BLaER1 treated with 17β-estradiol and CSF1 and Interleukin-3, amounts not matched to agents 10 nM and 100 nM (cell line): Measurements from ENCODE around the gene SCN10A.

ENCODE experiments used
- H3K27ac ChIP-seq, 11 experiments: shearing (Covaris generic); formaldehyde crosslinking; 2 replicates each; pipeline ENCODE4 v1.8.1; 2022
- H3K27me3 ChIP-seq, 11 experiments: shearing (Covaris generic); formaldehyde crosslinking; 2 replicates each; pipeline ENCODE4 v1.8.1; 2022
- H3K36me3 ChIP-seq, 11 experiments: shearing (Covaris generic); formaldehyde crosslinking; 2 replicates each; pipeline ENCODE4 v1.8.1; 2022
- H3K4me1 ChIP-seq, 10 experiments: shearing (Covaris generic); formaldehyde crosslinking; 2 replicates each; pipeline ENCODE4 v1.8.1; 2022
- H3K4me2 ChIP-seq, 11 experiments: shearing (Covaris generic); formaldehyde crosslinking; 2 replicates each; pipeline ENCODE4 v1.8.1; 2022
- H3K4me3 ChIP-seq, 10 experiments: shearing (Covaris generic); formaldehyde crosslinking; 2 replicates each; pipeline ENCODE4 v1.8.1; 2022
- H3K9ac ChIP-seq, 11 experiments: shearing (Covaris generic); formaldehyde crosslinking; 2 replicates each; pipeline ENCODE4 v1.8.1; 2022
- H3K9me3 ChIP-seq, 11 experiments: shearing (Covaris generic); formaldehyde crosslinking; replicated peaks in 1 of 11; 2 replicates each; pipeline ENCODE4 v1.8.1; 2022
- H4K20me1 ChIP-seq, 11 experiments: shearing (Covaris generic); formaldehyde crosslinking; 2 replicates each; pipeline ENCODE4 v1.8.1; 2022
- Cebpa-rat ChIP-seq, 11 experiments: shearing (Covaris generic); IDR thresholded peaks; 2 replicates each; pipeline ENCODE4 v1.8.1; 2022

SCN10A gene

DNA sequence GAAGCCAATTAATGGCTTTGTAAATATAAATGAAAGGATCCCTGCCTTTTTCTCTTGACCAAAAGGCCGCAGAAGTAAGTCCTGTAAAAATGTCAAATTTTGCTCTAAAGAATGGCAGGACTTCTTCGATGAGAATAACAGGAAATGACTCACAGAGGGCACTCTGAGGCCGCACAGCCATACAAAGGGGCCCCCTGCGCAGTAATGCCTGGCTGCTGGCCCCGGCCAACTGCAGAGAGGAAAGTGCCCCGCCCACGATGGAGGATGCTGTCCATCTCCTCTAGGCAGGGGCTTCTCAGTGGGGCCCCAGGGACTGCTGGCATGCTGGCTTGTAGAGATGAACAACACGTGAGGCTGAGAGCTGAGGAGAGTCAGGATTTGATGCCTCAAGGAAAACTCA lies 18.1 kb upstream of the SCN10A start:
- H3K9me3 ChIP-seq = no peaks in the 10 kb centered on the region
- H3K27me3 ChIP-seq = no peaks in the 10 kb centered on the region
- H3K9ac ChIP-seq = peak overlapping the region in 1 of 11 experiments; percentile 45; a peak in 2 of 22 replicates
- TF ChIP-seq Cebpa-rat (IDR thresholded peaks at IDR 0.05) = no peak
- no peak overlapping the region for H3K4me3 ChIP-seq
- H4K20me1 ChIP-seq = no peaks in the 10 kb centered on the region
- H3K36me3 ChIP-seq = no peaks in the 10 kb centered on the region
- H3K4me1 ChIP-seq = peaks cover 7 to 31% (median 17%) of the 10 kb centered on the region in 10 experiments
- H3K27ac ChIP-seq = peak overlapping the region in 5 of 11 experiments; percentile 7 to 70 (median 43); a peak in 6 of 22 replicates
- peak overlapping the region; percentile 6 to 83 (median 51); a peak in 17 of 22 replicates for H3K4me2 ChIP-seq

DNA sequence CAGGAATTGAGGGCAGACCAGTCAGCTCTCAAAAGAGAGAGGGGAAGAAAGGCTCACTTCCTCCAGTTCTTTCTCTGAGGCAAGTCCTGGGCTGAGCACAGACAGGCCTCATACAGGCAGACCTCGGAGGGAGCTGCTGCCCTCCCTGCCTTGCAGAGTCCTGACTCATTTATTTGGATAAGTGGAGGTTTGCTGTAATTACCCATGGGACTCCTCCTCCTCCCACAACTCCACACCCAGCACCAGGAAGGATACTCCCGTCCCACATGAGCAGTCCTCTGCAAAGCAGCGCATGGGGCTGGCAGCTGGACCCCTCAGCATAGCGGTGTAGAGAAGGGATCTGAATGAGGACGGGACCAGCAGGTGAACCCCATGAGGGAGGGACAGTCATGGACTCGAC lies 13.4 kb upstream of the SCN10A start:
- Histone ChIP-seq H3K9me3 (no peaks in the 10 kb centered on the region), H3K4me1 (peaks cover 12 to 22% (median 19%) of the 10 kb centered on the region in 10 experiments), H3K4me2 (peak overlapping the region; percentile 29 to 64 (median 47)), H3K36me3 (no peaks in the 10 kb centered on the region), H3K9ac (peak overlapping the region in 1 of 11 experiments; percentile 12; a peak in 1 of 22 replicates), H3K27ac (peak overlapping the region in 1 of 11 experiments; percentile 15; a peak in 2 of 22 replicates), H3K4me3 (no peak overlapping the region), H4K20me1 (no peaks in the 10 kb centered on the region), H3K27me3 (no peaks in the 10 kb centered on the region)
- no peak for TF ChIP-seq Cebpa-rat (IDR thresholded peaks at IDR 0.05)

DNA sequence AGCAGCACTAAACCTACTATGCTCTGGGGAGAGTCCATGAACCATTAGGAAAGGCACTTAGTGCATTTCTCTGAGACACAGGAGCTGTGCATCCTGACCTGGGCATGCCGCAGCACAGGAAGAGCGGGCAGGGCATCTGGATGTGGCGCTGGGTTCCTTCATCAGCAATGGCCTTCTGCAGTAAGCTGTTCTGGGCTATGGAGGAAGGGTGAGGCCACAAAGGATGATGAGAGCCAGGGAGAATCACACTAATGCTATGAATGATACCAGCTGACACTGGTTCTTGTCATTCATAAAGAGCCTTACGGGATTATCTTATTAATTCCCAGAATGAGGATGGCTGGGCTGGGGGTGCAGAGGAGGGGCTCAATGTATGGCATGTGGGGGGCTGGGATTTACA lies 12.7 kb upstream of the SCN10A start:
- H3K36me3 ChIP-seq = no peaks in the 10 kb centered on the region
- no peak overlapping the region for H3K4me3 ChIP-seq
- H3K4me2 ChIP-seq = peak overlapping the region in 10 of 11 experiments; percentile 29 to 54 (median 44); a peak in 16 of 22 replicates
- no peaks in the 10 kb centered on the region for H3K9me3 ChIP-seq
- H3K4me1 ChIP-seq = peaks cover 14 to 23% (median 20%) of the 10 kb centered on the region in 10 experiments
- TF ChIP-seq Cebpa-rat (IDR thresholded peaks at IDR 0.05) = no peak
- peak overlapping the region in 1 of 11 experiments; percentile 15; a peak in 2 of 22 replicates for H3K27ac ChIP-seq
- no peaks in the 10 kb centered on the region for H3K27me3 ChIP-seq
- H3K9ac ChIP-seq = no peak overlapping the region
- no peaks in the 10 kb centered on the region for H4K20me1 ChIP-seq

DNA sequence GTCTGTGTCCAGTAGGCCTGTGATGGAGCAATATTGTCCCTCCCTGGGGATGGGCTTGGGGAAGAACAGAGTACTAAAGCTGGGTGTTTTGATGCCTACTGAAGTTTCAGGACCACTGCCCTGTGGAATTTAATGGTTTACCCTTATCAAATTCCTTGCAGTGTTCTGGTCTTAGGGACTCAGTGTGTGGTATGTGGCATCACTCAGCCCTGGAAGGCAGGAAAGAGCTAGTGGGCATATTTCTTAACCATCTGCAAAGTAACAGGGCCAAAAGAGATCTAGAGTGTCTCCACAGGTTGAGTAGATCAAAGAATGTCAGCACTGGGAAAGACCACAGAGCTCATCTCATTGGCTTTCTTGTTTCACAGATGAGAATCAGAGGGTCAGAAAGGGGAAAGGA lies 11.8 kb upstream of the SCN10A start:
- H3K4me2 ChIP-seq = no peak overlapping the region
- no peak overlapping the region for H3K27ac ChIP-seq
- no peaks in the 10 kb centered on the region for H3K9me3 ChIP-seq
- H4K20me1 ChIP-seq = no peaks in the 10 kb centered on the region
- H3K27me3 ChIP-seq = no peaks in the 10 kb centered on the region
- no peak overlapping the region for H3K4me3 ChIP-seq
- no peak for TF ChIP-seq Cebpa-rat (IDR thresholded peaks at IDR 0.05)
- H3K4me1 ChIP-seq = peaks cover 16 to 29% (median 26%) of the 10 kb centered on the region in 10 experiments
- no peaks in the 10 kb centered on the region for H3K36me3 ChIP-seq
- no peak overlapping the region for H3K9ac ChIP-seq

DNA sequence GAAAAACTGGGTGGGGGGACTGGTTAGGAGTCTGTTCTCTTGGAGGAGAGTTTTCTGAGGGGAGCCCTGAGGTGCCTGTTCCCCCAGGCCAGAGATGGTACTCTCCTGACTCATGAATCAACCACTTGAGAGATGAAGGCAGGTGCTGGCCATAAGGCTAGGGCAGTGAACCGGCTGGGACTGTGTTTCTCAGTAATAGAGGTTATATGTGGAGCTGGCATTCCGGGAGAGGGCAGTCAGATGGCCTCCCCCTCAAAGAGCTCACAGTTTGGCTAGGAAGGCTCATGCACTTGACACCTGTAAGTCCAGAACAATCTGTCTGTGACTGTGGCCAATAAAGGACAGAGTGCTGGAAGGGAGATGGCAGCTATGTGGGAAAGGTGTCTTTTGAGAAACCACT lies 10.0 kb upstream of the SCN10A start:
- H3K4me3 ChIP-seq = no peak overlapping the region
- H3K4me1 ChIP-seq = peaks cover 16 to 29% (median 26%) of the 10 kb centered on the region in 10 experiments
- no peaks in the 10 kb centered on the region for H4K20me1 ChIP-seq
- no peak overlapping the region for H3K27ac ChIP-seq
- H3K4me2 ChIP-seq = no peak overlapping the region
- H3K9ac ChIP-seq = no peak overlapping the region
- no peaks in the 10 kb centered on the region for H3K9me3 ChIP-seq
- TF ChIP-seq Cebpa-rat (IDR thresholded peaks at IDR 0.05) = no peak
- H3K36me3 ChIP-seq = no peaks in the 10 kb centered on the region
- H3K27me3 ChIP-seq = no peaks in the 10 kb centered on the region

DNA sequence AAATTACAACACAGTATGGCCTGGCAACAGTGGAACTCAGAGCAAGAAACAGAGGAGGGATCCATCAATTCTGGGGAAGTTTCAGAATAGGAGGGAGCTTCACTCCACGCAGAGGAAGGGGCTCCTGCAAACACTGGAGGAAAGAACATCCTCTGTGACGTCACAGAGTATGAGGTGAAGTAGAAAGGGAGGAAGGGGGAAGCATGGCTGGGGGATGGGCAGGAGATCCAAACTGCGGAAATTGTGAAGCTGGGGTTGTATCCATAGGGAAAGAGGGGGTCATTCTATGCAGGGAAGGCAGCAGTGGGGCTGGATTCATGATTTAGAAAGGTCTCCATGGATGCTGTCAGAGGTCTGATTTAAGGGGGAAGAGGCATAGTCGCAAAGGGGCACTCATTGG lies 8.3 kb upstream of the SCN10A start:
- no peaks in the 10 kb centered on the region for H4K20me1 ChIP-seq
- H3K9ac ChIP-seq = no peak overlapping the region
- H3K4me1 ChIP-seq = peaks cover 11 to 23% (median 20%) of the 10 kb centered on the region in 10 experiments
- H3K4me3 ChIP-seq = no peak overlapping the region; a peak in 1 of 20 replicates
- no peaks in the 10 kb centered on the region for H3K36me3 ChIP-seq
- peak overlapping the region in 10 of 11 experiments; percentile 0 to 86 (median 82); a peak in 18 of 22 replicates for H3K4me2 ChIP-seq
- no peak for TF ChIP-seq Cebpa-rat (IDR thresholded peaks at IDR 0.05)
- H3K27me3 ChIP-seq = no peaks in the 10 kb centered on the region
- no peaks in the 10 kb centered on the region for H3K9me3 ChIP-seq
- no peak overlapping the region for H3K27ac ChIP-seq

DNA sequence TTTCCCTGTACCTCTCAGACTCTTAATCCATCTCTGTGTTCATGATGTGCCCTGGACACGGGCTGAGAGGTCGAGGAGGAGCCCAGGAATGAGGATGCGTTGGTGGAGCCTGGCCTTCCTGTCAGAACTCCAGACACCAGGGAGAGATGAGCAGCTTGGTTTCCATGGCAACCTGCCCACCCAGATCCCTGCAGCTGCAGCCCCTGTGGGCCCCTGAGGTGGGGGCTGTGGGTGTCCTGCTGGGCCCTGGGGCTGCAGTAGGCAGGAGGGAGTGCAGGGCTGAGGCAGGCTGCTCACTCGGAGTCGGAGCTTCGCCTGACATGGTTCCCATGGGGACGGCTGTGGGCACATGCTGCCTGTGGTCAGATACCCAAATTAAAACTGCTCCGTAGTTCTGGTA lies 7.7 kb upstream of the SCN10A start:
- TF ChIP-seq Cebpa-rat (IDR thresholded peaks at IDR 0.05) = no peak
- Histone ChIP-seq H3K27me3 (no peaks in the 10 kb centered on the region), H3K9ac (no peak overlapping the region), H3K27ac (no peak overlapping the region), H3K4me1 (peaks cover 4 to 17% (median 14%) of the 10 kb centered on the region in 10 experiments; a peak in 19 of 20 replicates), H4K20me1 (no peaks in the 10 kb centered on the region; a peak in 1 of 22 replicates), H3K4me3 (no peak overlapping the region; a peak in 1 of 20 replicates), H3K36me3 (no peaks in the 10 kb centered on the region), H3K4me2 (peak overlapping the region; percentile 0 to 86 (median 82); a peak in 20 of 22 replicates), H3K9me3 (no peaks in the 10 kb centered on the region)

DNA sequence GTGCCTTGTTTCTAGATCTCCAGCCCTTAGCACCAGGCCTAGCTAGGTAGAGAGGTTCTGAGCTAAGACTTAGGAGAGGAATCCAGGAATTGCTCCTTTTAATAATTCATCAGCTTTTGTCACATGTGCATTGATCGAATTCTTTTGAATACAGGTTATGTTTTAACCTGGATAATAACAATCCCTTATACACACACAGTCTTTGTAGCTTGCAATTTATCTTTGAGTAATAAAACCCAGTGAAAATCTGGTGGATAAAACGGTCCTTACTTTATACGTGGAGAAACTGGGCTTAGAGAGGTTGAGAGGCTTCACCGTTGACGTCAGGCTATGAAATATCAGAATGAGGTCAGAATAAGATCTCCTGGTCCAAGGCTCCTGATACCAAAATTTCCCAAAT lies 7.2 kb upstream of the SCN10A start:
- no peak for TF ChIP-seq Cebpa-rat (IDR thresholded peaks at IDR 0.05)
- Histone ChIP-seq H3K9me3 (no peaks in the 10 kb centered on the region), H3K27me3 (no peaks in the 10 kb centered on the region), H3K4me3 (no peak overlapping the region), H3K9ac (no peak overlapping the region), H3K27ac (no peak overlapping the region), H4K20me1 (no peaks in the 10 kb centered on the region; a peak in 1 of 22 replicates), H3K4me1 (peaks cover 4 to 17% (median 13%) of the 10 kb centered on the region in 10 experiments; a peak in 19 of 20 replicates), H3K4me2 (peak overlapping the region in 9 of 11 experiments; percentile 46 to 86 (median 82); a peak in 16 of 22 replicates), H3K36me3 (no peaks in the 10 kb centered on the region)

DNA sequence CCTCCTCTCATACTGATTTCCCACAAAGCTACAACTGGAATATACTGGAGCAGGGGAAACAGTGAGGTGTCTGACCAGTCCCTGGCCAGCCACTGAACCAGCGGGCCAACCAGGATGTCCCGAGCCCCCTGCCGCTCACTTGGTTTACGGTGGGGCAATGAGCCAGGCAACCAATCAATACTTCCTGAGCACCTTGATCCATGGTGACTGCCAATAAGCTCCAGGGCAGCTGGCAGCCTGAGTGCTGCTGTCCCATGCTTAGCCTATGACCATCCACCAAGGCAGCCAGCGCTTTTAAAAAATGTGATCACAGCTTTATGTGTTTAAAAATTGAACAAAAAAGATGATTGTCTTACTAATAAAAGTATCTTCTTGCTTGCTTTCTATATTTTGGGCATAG lies 4.2 kb downstream of the SCN10A start:
- H3K4me1 ChIP-seq = no peaks in the 10 kb centered on the region
- no peaks in the 10 kb centered on the region; a peak in 1 of 22 replicates for H4K20me1 ChIP-seq
- H3K27ac ChIP-seq = no peak overlapping the region
- no peaks in the 10 kb centered on the region for H3K27me3 ChIP-seq
- no peak overlapping the region for H3K4me2 ChIP-seq
- no peak for TF ChIP-seq Cebpa-rat (IDR thresholded peaks at IDR 0.05)
- H3K9ac ChIP-seq = no peak overlapping the region
- H3K9me3 ChIP-seq = no peaks in the 10 kb centered on the region
- H3K36me3 ChIP-seq = no peaks in the 10 kb centered on the region
- no peak overlapping the region for H3K4me3 ChIP-seq

DNA sequence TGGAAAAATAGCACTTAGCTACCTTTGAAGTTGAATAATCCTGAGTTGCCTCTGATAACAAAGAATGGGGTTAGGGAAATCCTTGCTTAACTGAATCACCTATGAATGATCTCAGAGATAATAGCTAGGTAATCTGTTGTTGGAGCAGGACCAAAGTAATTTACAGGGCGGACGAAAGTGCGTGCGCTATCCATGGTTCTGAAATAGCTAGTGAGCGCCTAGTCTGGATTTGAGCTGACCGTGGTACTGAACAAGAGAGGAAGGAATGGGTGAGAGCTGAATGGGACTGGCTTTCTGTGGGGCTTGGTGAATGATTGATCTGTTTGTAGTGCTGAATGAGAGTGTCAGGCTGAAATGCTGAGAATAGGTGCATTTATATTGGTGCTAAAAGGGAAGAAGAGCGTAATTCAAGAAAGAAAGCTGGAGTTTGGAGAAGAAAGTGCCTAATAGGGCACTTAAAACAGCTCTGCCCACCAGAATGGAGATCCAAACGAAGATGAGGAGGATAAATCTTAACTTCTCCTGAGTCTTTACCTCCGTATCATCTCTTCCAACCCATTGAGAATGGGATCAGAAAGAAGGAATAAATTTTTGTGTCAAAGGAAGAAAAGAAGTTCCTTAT lies 10.1 kb downstream of the SCN10A start:
- no peaks in the 10 kb centered on the region for H3K27me3 ChIP-seq
- H3K36me3 ChIP-seq = no peaks in the 10 kb centered on the region
- no peaks in the 10 kb centered on the region; a peak in 1 of 22 replicates for H4K20me1 ChIP-seq
- H3K9me3 ChIP-seq = no peaks in the 10 kb centered on the region
- H3K4me2 ChIP-seq = no peak overlapping the region
- H3K9ac ChIP-seq = no peak overlapping the region
- TF ChIP-seq Cebpa-rat (IDR thresholded peaks at IDR 0.05) = no peak
- H3K4me3 ChIP-seq = no peak overlapping the region
- no peak overlapping the region for H3K27ac ChIP-seq
- no peaks in the 10 kb centered on the region for H3K4me1 ChIP-seq
